Measurements from ENCODE around the gene ZNF662. TPM values are rescaled to one million over a fixed set of nuclear protein-coding genes. Genes with fewer than 3 reads are reported as not detected.

ZNF662 gene
- total RNA-seq, 6 experiments from 2014 or later: 1.4 to 10.9 (median 3.3) TPM

GRCh38 chr3:42906848-42907183 lies 874 bp downstream of the ZNF662 start:
- Histone ChIP-seq H3K27me3 (no peaks in the 10 kb centered on the region), H3K36me3 (no peaks in the 10 kb centered on the region), H3K4me1 (peaks cover 0 to 4% (median 0%) of the 10 kb centered on the region in 4 donors), H3K27ac (no peak overlapping the region), H3K4me3 (peak overlapping the region in 2 of 3 donors; percentile 64 to 71), H3K9me3 (no peaks in the 10 kb centered on the region)
- TF ChIP-seq CTCF (IDR thresholded peaks at IDR 0.05): no peak
- TF ChIP-seq POLR2A (IDR thresholded peaks at IDR 0.05): no peak
- 71% methylated on average over 4 of the region's 4 CpGs for WGBS (ENCODE audit: insufficient coverage, low coverage, low lambda C conversion rate, missing lambda C conversion rate)
- ATAC-seq (peak in 1 of 4 donors; percentile 11), DNase-seq (no peak)
- intact Hi-C loops (cut with DNase I): no loop called here

- intact Hi-C loops (cut with DNase I): no loop called here
- TF ChIP-seq POLR2A (IDR thresholded peaks at IDR 0.05) (no peak), CTCF (IDR thresholded peaks at IDR 0.05) (no peak)
- no peak for ATAC-seq
- DNase-seq: no peak
- no peak overlapping the region for H3K4me3 ChIP-seq
- WGBS (ENCODE audit: insufficient coverage, low coverage, low lambda C conversion rate, missing lambda C conversion rate): 74% methylated on average over 4 of the region's 7 CpGs
- H3K9me3 ChIP-seq: peaks cover 0 to 4% (median 0%) of the 10 kb centered on the region in 4 donors
- H3K27me3 ChIP-seq: no peaks in the 10 kb centered on the region
- no peak overlapping the region for H3K27ac ChIP-seq
- H3K4me1 ChIP-seq: peaks cover 0 to 4% (median 0%) of the 10 kb centered on the region in 4 donors
- peaks cover 0 to 3% (median 0%) of the 10 kb centered on the region in 4 donors for H3K36me3 ChIP-seq
Observed at GRCh38 chr3:42908675-42909074, 2.7 kb downstream of the ZNF662 start.

GRCh38 chr3:42911551-42911950 lies 5.6 kb downstream of the ZNF662 start:
- 100% methylated on average over 2 of the region's 2 CpGs for WGBS (ENCODE audit: insufficient coverage, low coverage, low lambda C conversion rate, missing lambda C conversion rate)
- no peaks in the 10 kb centered on the region for H3K27me3 ChIP-seq
- intact Hi-C loops (cut with DNase I): no loop called here
- H3K9me3 ChIP-seq: peaks cover 0 to 22% (median 9%) of the 10 kb centered on the region in 4 donors
- ATAC-seq: no peak
- peaks cover 0 to 12% (median 0%) of the 10 kb centered on the region in 4 donors for H3K36me3 ChIP-seq
- TF ChIP-seq POLR2A (IDR thresholded peaks at IDR 0.05) (no peak), CTCF (IDR thresholded peaks at IDR 0.05) (no peak)
- no peak overlapping the region for H3K4me3 ChIP-seq
- DNase-seq: no peak
- H3K27ac ChIP-seq: no peak overlapping the region
- H3K4me1 ChIP-seq: peaks cover 0 to 2% (median 0%) of the 10 kb centered on the region in 4 donors

GRCh38 chr3:42914771-42915515 lies 9.0 kb downstream of the ZNF662 start:
- H3K36me3 ChIP-seq: peaks cover 0 to 12% (median 0%) of the 10 kb centered on the region in 4 donors
- ATAC-seq (no peak), DNase-seq (no peak)
- H3K27ac ChIP-seq: no peak overlapping the region
- intact Hi-C loops (cut with DNase I): no loop called here
- WGBS (ENCODE audit: insufficient coverage, low coverage, low lambda C conversion rate, missing lambda C conversion rate): 89% methylated on average over 7 of the region's 8 CpGs
- no peaks in the 10 kb centered on the region for H3K4me1 ChIP-seq
- peaks cover 0 to 22% (median 10%) of the 10 kb centered on the region in 4 donors for H3K9me3 ChIP-seq
- TF ChIP-seq POLR2A (IDR thresholded peaks at IDR 0.05) (no peak), CTCF (IDR thresholded peaks at IDR 0.05) (no peak)
- no peak overlapping the region for H3K4me3 ChIP-seq
- no peaks in the 10 kb centered on the region for H3K27me3 ChIP-seq

Data from right lobe of liver (tissue), 6 donors.